Peyer's patch (tissue), 4 donors: Measurements from ENCODE around the gene ZNF655. TPM values are rescaled to one million over a fixed set of nuclear protein-coding genes. Genes with fewer than 3 reads are reported as not detected.

Source experiments
- DNase-seq, 3 donors: peaks; one replicate each; pipeline ENCODE4 v3.0.0-alpha.2; 2017 to 2019
- H3K27ac ChIP-seq, 4 donors: fragments of 200-600 bp; sonication (generic); one replicate each; pipeline ENCODE4 v1.5.1; 2016 to 2019
- H3K27me3 ChIP-seq, 2 donors: fragments of 200-600 bp; sonication (generic); one replicate each; pipeline ENCODE4 v1.5.1; 2019
- H3K36me3 ChIP-seq, 3 donors: fragments of 200-600 bp; sonication (generic); one replicate each; pipeline ENCODE4 v1.5.1; 2016 to 2019
- H3K4me1 ChIP-seq, 4 donors: fragments of 200-600 bp; sonication (generic); one replicate each; pipeline ENCODE4 v1.5.1; 2016 to 2019
- H3K4me3 ChIP-seq, 4 donors: fragments of 200-600 bp; sonication (generic); 1 replicate in 3 of 4; 2 replicates in 1 of 4; pipeline ENCODE4 v1.5.1; 2016 to 2019; ENCODE audit warnings: mild to moderate bottlenecking in 1 of 4
- H3K9me3 ChIP-seq, 4 donors: fragments of 200-600 bp; sonication (generic); one replicate each; pipeline ENCODE4 v1.5.1; 2016 to 2019; ENCODE audit warnings: mild to moderate bottlenecking in 1 of 4
- CTCF ChIP-seq, 6 experiments: fragments of 450-650 bp in 4 of 6; fragments of 200-600 bp in 2 of 6; sonication (generic) in 1 of 6; IDR thresholded peaks; one replicate each; pipeline ENCODE4 v1.5.1; 2017 to 2019; ENCODE audit warnings: antibody characterized with exemption in 6 of 6, mild to moderate bottlenecking in 3 of 6, moderate library complexity in 1 of 6
- POLR2A ChIP-seq, 2 donors: fragments of 450-650 bp; IDR thresholded peaks; one replicate each; pipeline ENCODE4 v1.5.1; 2017; ENCODE audit warnings: antibody characterized with exemption in 2 of 2, mild to moderate bottlenecking in 2 of 2, moderate library complexity in 2 of 2
- total RNA-seq, 4 donors: library from RNA; depleted of rRNA; stranded (reverse); fragments of >200 nt; gene quantifications; one replicate each; pipeline ENCODE4 v1.1.0, GENCODE V29; 2016

ZNF655 gene
- total RNA-seq, result 100 to 1,000 TPM; 111 to 169 (median 139) TPM

GRCh38 chr7:99558306-99559174 is at the start of gene ZNF655:
Gene ZNF655 (plus strand): TSS chr7:99558642. CDS start chr7:99560560, 1,918 bp downstream.
- Histone ChIP-seq H3K4me3 (peak within 1 kb of the TSS; percentile 76 to 96 (median 80)), H3K36me3 (peaks cover 0 to 32% (median 0%) of the 10 kb centered on the region in 3 donors), H3K4me1 (peaks cover 0 to 34% (median 9%) of the 10 kb centered on the region in 4 donors), H3K9me3 (no peaks in the 10 kb centered on the region), H3K27me3 (no peaks in the 10 kb centered on the region), H3K27ac (peak within 1 kb of the TSS; percentile 90 to 98 (median 96))
- TF ChIP-seq POLR2A (IDR thresholded peaks at IDR 0.05) (peak; percentile 62 to 72), CTCF (IDR thresholded peaks at IDR 0.05) (no peak)
- peak; percentile 92 to 96 (median 94) for DNase-seq

GRCh38 chr7:99514050-99514449 is 44.4 kb upstream of the ZNF655 start:
- peaks cover 0 to 52% (median 0%) of the 10 kb centered on the region in 3 donors for H3K36me3 ChIP-seq

GRCh38 chr7:99521399-99521798 is 37.0 kb upstream of the ZNF655 start:
- Histone ChIP-seq H3K9me3 (no peaks in the 10 kb centered on the region), H3K4me1 (no peaks in the 10 kb centered on the region), H3K36me3 (peaks cover 0 to 65% (median 0%) of the 10 kb centered on the region in 3 donors), H3K4me3 (no peak overlapping the region), H3K27ac (no peak overlapping the region), H3K27me3 (no peaks in the 10 kb centered on the region)
- no peak for TF ChIP-seq CTCF (IDR thresholded peaks at IDR 0.05)
- no peak for TF ChIP-seq POLR2A (IDR thresholded peaks at IDR 0.05)
- no peak for DNase-seq

More at GRCh38 chr7:99514050-99514449, 44.4 kb upstream of the ZNF655 start:
- Histone ChIP-seq H3K4me1 (no peaks in the 10 kb centered on the region), H3K4me3 (no peak overlapping the region), H3K27ac (no peak overlapping the region), H3K27me3 (no peaks in the 10 kb centered on the region), H3K9me3 (no peaks in the 10 kb centered on the region)
- DNase-seq, result no peak
- TF ChIP-seq CTCF (IDR thresholded peaks at IDR 0.05) (no peak), POLR2A (IDR thresholded peaks at IDR 0.05) (no peak)

GRCh38 chr7:99525713-99526440 is 32.6 kb upstream of the ZNF655 start:
- TF ChIP-seq POLR2A (IDR thresholded peaks at IDR 0.05) (no peak), CTCF (IDR thresholded peaks at IDR 0.05) (peak in 3 of 6 experiments; percentile 35 to 53 (median 44))
- peak in 1 of 3 donors; percentile 63 for DNase-seq
- H3K36me3 ChIP-seq, result peaks cover 0 to 77% (median 0%) of the 10 kb centered on the region in 3 donors

GRCh38 chr7:99531354-99531765 is 27.1 kb upstream of the ZNF655 start:
- Histone ChIP-seq H3K27me3 (no peaks in the 10 kb centered on the region), H3K4me3 (no peak overlapping the region), H3K27ac (no peak overlapping the region), H3K9me3 (peaks cover 0 to 40% (median 12%) of the 10 kb centered on the region in 4 donors), H3K4me1 (no peaks in the 10 kb centered on the region), H3K36me3 (peaks cover 0 to 70% (median 4%) of the 10 kb centered on the region in 3 donors)
- DNase-seq, result no peak
- TF ChIP-seq POLR2A (IDR thresholded peaks at IDR 0.05) (no peak), CTCF (IDR thresholded peaks at IDR 0.05) (no peak)

More at GRCh38 chr7:99525713-99526440, 32.6 kb upstream of the ZNF655 start:
- Histone ChIP-seq H3K4me3 (no peak overlapping the region), H3K27me3 (no peaks in the 10 kb centered on the region), H3K9me3 (peaks cover 0 to 13% (median 2%) of the 10 kb centered on the region in 4 donors), H3K4me1 (no peaks in the 10 kb centered on the region), H3K27ac (no peak overlapping the region)
